HG02798 (cell line): ENCODE results near the gene DNAJC12.
"Not testable (repeated sequence)": the region's sequence is repeated elsewhere in the genome, so short reads cannot be mapped to it uniquely, and the experiment has no call there.

Source experiments
- ATAC-seq: cut with Tn5 transposase; IDR thresholded peaks from one replicate; pipeline ENCODE4 v1.9.1; 2021; ENCODE audit warnings: mild to moderate bottlenecking; ENCODE audit not compliant: unreplicated experiment, poor library complexity

Gene DNAJC12

GRCh38 chr10:67841737-67842136 is 3.7 kb upstream of the DNAJC12 start:
- ATAC-seq, result no peak

GRCh38 chr10:67839951-67840350 is 2.0 kb upstream of the DNAJC12 start:
- no peak for ATAC-seq

- ATAC-seq, result not testable (repeated sequence)
Measured at GRCh38 chr10:67839511-67839910, 1.5 kb upstream of the DNAJC12 start.

- ATAC-seq, result no peak
Measured at GRCh38 chr10:67836972-67837371, 1.0 kb downstream of the DNAJC12 start.

GRCh38 chr10:67836488-67836887 is 1.5 kb downstream of the DNAJC12 start:
- no peak for ATAC-seq

GRCh38 chr10:67835541-67836394 is 2.2 kb downstream of the DNAJC12 start:
- ATAC-seq, result not testable (repeated sequence)

- ATAC-seq, result no peak
Measured at GRCh38 chr10:67834375-67834774, 3.6 kb downstream of the DNAJC12 start.

- no peak for ATAC-seq
Measured at GRCh38 chr10:67827811-67828210, 10.2 kb downstream of the DNAJC12 start.

- ATAC-seq, result peak; percentile 73
Measured at GRCh38 chr10:67819768-67820204, 18.2 kb downstream of the DNAJC12 start.

- ATAC-seq, result no peak
Measured at GRCh38 chr10:67818323-67818722, 19.7 kb downstream of the DNAJC12 start.

- ATAC-seq, result no peak
Measured at GRCh38 chr10:67816719-67817118, 21.3 kb downstream of the DNAJC12 start.

GRCh38 chr10:67815571-67816059 is 22.4 kb downstream of the DNAJC12 start:
- ATAC-seq, result no peak

GRCh38 chr10:67812007-67812406 is 26.0 kb downstream of the DNAJC12 start:
- ATAC-seq, result no peak

GRCh38 chr10:67809107-67809506 is 28.9 kb downstream of the DNAJC12 start:
- ATAC-seq, result no peak

GRCh38 chr10:67808704-67809103 is 29.3 kb downstream of the DNAJC12 start:
- ATAC-seq, result no peak

GRCh38 chr10:67807855-67808456 is 30.0 kb downstream of the DNAJC12 start:
- ATAC-seq, result no peak

GRCh38 chr10:67804395-67804678 is 33.7 kb downstream of the DNAJC12 start:
- no peak for ATAC-seq

- ATAC-seq, result peak; percentile 86
Measured at GRCh38 chr10:67803588-67804394, 34.2 kb downstream of the DNAJC12 start.

GRCh38 chr10:67802767-67803538 is 35.0 kb downstream of the DNAJC12 start:
- ATAC-seq, result peak; percentile 34

GRCh38 chr10:67801118-67801517 is 36.9 kb downstream of the DNAJC12 start:
- ATAC-seq, result no peak
